IPS-11a (cell line): ENCODE data around the gene TPPP3.

Experiments used
- H3K4me3 ChIP-seq: one replicate; pipeline ENCODE4 v1.5.1; 2013; ENCODE audit warnings: low read depth, low read length, control low read depth

TPPP3 gene

DNA sequence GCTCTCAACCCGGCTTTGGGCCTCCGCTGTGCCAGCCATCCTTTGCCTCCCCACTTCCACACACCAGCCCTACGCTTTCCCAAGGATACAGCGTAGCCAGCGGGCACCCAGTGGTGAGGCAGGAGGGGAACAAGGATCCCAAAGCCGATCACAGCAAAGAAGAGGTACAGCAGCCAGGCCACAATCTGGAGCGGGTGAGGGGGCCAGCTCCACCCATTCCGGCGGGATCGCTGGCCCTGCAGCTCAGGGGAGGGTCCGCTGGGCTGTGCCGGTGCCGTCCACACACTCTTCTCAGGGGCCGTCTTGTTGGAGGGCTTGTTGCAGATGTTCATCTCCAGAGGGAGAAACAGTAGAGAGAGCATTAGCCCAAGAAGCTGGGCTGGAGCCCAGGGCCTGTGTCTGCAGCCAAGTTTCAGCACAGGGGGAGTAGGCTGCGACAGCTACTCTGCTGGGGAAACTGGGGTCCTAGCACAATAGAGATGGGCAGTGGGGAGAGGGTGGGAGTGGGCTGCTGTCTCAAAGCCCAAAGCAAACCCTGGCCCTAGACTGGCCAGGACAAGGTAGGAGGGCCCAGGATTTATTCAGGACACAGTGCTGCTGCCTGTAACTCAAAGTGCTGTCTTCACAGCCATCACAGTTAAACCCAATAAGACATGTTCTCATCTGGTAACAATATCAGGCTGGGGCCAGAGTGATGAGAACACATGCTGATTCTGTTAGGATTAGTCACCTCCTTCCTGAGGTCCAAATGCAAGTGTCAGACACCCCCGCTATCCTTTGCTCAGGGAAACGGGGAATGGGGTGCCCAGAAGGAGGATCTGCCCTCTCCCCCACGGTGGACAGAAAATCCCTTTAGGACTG is 13.0 kb upstream of the TPPP3 start:
- no peak overlapping the region for H3K4me3 ChIP-seq

DNA sequence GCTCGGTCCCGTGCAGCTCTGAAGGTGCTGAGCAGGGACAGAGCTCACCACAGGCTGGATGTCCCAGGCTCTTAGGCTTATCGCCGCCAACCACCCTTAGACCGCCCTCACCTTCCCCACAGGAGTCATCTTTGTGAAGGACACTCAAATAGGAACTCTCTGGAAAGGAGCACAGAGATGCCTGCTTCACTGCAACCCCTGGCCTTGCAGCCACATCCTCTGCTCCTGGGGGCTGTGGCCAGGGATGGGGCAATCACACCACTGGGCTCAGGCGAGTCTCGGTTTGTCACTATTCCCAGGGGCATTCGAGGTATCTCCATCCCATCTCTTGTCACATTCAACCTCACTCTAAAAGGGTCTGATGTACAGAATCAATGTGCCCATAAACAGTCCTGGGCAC is 12.0 kb upstream of the TPPP3 start:
- H3K4me3 ChIP-seq: no peak overlapping the region

DNA sequence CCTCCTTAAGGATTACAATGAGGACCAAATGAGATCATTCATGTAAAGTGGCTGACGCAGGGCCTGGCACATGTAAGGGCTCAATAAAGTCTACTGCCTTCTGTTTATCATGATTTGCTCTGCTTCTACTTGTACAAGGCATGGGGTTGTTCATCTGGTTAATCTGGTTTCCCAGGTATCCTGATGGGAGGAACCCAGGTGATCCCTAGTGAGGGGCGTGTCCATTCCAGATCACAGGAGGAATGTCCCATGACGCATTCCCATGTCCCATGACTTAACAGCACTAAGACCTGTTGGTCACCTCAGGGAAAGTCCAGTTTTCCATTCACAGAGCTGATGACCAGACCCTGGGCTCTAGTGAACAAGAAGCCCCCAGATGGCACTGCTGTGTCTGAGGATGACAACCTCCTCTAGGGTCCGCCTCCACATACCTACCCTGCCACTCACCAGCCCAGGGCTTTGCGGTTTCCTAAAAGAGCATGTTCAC is 11.5 kb upstream of the TPPP3 start:
- no peak overlapping the region for H3K4me3 ChIP-seq

DNA sequence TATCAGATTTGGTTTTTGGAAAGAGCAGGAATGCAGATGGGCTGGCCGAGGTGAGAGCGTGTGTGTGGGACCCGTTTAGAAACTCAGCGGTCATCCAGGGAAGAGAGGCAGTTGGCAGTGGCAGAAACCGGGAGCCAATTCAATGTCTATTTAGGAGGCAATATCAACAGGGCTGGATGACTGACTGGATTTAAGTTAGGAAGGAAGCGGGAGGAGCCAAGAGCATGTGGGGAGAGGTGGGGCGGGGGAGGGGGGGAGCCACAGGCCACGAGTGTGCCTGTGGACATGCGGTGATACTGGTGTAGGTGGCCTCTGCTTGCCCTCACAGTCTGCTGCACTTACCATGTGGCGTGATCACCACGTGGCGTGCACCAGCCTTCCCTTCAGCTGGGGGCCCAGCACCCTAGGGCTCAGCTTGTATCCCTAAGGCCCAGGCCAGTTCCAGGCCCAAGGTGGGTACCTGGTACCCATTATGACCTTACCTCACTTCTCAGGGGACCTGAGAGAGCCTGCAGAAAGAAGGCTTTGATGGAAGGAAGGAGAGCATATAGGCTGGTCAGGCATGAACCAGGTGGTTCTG is 10.8 kb upstream of the TPPP3 start:
- H3K4me3 ChIP-seq: no peak overlapping the region

DNA sequence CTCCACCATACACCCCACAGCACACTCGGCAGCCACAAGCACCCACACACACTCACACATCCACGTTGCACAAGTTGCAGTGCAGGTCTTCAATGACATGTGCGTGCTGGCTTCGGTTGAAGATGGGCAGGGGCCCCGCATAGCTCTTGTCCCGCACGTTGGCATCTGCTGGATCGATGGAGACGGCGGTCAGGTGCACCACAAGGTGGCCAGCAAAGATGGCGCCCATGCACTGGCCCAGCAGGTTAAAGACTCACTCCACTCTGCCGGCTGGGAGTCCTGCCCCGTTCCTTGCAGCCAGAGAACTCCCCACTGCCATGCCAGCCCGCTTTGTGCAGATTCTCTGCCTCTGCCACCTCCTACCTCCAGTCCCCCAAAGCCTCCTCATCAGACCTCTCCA is 7.6 kb upstream of the TPPP3 start:
- no peak overlapping the region for H3K4me3 ChIP-seq

DNA sequence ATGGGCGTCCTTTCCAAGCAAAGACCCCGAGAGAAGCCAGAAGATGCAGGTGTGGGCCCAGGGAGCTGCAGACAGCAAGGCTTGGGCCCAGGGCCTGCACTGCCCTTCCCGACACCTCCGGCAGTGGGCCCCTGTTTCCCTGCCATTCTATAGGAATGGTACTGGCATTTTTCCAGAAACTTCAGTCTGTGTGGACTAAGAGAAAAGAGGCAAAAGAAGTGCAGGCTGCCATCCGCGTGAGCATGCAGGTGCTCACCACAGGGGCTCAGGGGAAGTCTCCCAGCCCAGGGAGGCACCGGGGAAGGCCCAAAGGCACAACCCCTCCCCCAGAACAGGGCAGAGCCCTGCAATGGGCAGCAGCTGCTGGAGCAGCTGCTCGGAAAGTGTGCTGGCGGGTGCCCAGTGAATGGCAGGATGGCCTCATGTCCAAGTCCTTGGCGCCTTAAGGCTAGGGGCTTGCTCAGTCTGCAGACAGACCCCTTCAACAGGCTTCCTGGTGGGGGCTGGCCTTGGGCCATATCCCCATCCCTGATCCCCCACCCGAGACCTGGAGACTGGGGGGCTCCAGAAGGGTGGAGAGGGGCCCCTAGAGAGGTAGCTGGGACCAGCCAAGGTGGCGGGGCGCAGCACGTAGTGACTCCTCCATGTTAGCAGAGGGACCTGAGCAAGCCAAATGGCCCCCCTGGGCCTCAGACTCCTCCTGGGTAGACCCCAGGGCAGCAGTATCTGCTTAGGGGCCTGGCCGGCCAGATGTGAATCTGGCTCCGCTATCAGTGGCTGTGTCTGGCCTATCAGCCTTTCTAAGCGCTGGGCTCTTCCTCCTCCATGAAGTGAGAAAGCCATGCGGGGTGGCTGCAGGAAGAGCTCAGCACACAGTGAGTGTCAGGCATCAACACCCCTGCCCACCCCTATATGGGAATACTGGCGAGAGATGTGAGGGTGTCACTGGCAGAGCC is 6.7 kb upstream of the TPPP3 start:
- H3K4me3 ChIP-seq: no peak overlapping the region

DNA sequence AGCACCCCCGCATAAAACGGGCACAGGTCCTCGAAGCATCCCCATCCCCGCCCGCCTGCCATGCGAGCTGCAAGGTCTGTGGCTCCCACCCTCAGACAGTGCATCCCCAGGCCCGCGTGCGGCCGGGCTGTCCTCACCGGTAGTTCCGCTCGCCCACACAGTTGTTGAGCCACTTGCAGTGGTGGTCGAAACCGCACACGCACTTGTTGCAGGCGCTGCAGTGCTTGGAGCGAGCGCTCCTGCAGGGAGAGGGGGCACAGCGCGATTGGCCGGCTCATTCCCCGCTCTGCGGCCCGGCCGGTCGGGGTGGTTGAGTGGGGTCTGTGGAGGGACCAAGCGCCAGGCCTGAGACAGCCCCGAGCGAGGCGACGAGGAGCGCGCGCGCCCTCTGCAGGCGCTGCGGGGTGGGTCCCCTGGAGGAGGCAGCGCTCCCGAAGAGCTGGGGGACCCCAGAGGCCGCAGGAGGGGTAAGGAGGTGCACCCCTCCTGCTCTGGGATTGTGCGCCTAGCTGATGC is 6.0 kb upstream of the TPPP3 start:
- H3K4me3 ChIP-seq: no peak overlapping the region

DNA sequence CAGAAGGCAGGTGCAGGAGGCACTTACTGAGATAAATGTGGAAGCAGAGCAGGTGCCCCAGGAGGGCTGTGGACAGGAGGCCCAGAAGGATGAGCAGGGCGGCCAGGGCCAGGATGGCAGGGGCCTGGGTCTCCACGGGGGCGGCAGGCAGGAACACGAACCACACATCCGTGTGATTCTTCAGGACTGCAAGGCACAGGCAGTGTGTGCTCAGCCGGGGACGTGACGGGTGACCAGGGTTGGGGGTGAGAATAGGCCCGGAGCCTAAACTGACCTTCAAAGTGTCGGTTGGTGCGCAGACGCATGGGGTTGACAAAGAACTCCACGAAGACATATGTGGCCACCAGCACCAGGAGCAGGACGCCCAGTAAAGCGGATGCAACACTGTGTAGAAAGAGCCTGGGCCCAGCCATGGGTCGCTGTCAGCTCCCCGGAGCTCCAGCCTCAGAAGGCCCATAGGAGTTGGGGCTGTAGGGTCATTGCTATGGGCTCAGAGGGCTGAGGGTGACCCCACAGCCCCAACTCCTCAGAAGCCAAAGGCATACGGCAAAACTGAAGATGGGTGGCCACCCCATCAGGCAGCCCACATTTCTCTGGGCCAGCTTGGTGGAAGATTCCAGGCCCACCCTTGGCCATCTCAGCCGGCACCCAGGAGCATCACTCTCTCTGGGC is 5.4 kb upstream of the TPPP3 start:
- no peak overlapping the region for H3K4me3 ChIP-seq

DNA sequence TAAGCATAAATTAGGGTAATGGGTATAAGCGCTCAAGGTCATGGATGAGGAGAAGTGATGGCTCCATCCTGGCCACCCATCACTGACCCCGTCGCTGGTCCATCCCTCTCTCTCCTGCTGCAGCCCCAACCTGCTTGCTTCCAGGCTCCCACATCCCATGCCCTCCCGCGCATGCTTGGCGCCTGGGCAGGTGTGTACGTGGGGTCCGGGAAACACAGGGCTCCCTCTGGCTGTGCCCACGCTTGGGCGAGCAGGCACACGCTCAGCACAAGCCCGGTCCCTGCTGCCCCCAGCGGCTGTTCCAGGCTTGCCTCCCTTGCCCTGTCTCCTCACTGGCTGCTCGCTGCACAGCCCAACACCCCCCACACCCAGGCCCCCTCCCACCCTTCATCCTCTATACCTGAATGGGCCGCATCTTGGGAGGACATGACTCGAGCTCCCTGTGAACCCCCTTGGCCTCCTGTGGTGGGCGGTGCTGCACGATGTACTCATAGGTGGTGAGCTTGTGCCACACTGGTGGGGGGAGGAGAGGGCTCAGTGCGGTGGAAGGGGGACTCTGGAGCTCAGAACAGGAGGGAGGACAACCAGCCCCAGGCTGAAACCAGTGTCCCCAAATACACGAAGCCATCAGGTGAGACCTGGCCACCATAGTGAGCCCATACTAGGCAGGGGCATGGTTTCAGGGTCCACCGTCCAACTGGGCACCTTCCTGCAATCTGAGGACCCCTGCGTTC is 4.7 kb upstream of the TPPP3 start:
- no peak overlapping the region for H3K4me3 ChIP-seq

DNA sequence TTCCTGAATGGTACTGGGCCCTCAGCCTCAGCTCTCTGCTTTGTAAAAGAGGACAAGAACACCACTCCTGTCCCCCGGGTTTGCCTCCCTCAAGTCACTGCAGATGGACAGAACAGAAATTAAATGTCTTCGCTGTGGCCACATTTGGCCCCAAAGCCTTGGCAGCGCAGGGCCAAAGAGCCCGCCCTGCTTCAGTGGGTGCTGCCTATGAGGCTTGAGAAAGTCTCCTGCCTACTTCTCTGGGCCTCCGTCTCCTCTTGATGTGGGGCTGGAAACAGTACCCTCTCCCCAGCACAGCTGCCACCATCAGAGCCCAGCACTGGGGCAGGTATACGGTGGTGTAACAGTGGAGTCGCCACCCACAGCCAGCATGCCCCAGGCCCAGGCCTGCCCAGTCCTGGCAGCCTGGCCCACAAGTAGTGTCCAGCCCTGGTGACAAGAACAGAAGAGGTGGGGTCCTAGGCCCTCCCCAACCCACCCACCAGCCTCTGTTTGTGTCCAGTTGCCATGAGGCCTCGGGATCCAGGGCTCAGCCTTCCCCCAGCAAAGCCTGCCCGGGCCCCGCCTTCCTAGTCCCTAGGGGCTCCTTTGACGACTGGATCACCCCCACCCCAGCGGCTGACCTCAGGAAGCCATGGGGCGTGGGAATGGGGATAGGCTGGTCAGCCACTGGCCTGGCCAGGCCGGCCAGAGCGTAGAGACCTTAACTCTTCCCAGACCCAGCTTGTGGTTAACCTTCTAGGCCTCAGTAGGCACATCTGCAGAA is 3.9 kb upstream of the TPPP3 start:
- H3K4me3 ChIP-seq: no peak overlapping the region

GRCh38 chr16:67396159-67397035 is 3.1 kb upstream of the TPPP3 start:
- H3K4me3 ChIP-seq: no peak overlapping the region

- H3K4me3 ChIP-seq: no peak overlapping the region
These were observed 2.3 kb upstream of the TPPP3 start for GRCh38 chr16:67395458-67396158.

- no peak overlapping the region for H3K4me3 ChIP-seq
These were observed 1.8 kb upstream of the TPPP3 start for GRCh38 chr16:67395105-67395457.

GRCh38 chr16:67394155-67395104 is 1.1 kb upstream of the TPPP3 start:
- no peak overlapping the region for H3K4me3 ChIP-seq

DNA sequence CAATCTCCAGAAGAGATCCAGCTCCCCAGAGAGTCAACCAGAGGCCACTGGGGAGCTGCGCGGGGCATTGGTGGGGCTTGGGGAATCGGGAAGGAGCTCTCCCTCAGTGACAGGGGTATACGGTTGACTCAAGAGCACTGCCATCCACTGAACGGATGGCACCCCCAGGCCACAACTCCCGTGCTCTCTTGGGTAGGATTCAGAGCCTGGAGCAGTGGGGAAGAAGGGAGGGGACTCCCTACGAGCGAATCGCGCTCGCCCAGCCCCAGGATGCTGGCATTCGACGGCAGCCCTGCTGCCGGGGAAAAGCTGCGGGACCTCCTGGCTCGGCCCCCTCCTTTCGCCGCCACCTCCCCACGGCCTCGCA is 473 bp upstream of the TPPP3 start:
- peak overlapping the region; percentile 30 for H3K4me3 ChIP-seq

- H3K4me3 ChIP-seq: no peak overlapping the region
These were observed 818 bp downstream of the TPPP3 start for GRCh38 chr16:67392301-67393059.
